ENCODE measurements around the gene CHD3.

CHD3 gene

GRCh38 chr17:7961421-7961820, 72.8 kb downstream of the CHD3 start:
- Histone ChIP-seq H3K4me1 (ENCODE audit: insufficient read depth, low read length, severe bottlenecking) (no peaks in the 10 kb centered on the region), H3K36me3 (ENCODE audit: insufficient read depth, low read length) (no peaks in the 10 kb centered on the region; the same call in 1 of the 2 replicates), H3K9me3 (ENCODE audit: low read length) (no peaks in the 10 kb centered on the region), H3K79me2 (ENCODE audit: insufficient read depth, low read length) (no peaks in the 10 kb centered on the region), H3K9me2 (ENCODE audit: low read depth, low read length) (no peaks in the 10 kb centered on the region), H3K9ac (ENCODE audit: low read length) (no peak overlapping the region), H3F3A (ENCODE audit: insufficient read depth, low read length) (no peaks in the 10 kb centered on the region), H3K4me2 (ENCODE audit: low read length) (no peak overlapping the region), H3K27ac (ENCODE audit: low read depth, low read length, poor library complexity, severe bottlenecking) (no peak overlapping the region), H3K27me3 (ENCODE audit: insufficient read depth, low read length) (no peaks in the 10 kb centered on the region), H2AFZ (ENCODE audit: low read length) (no peak overlapping the region), H3K4me3 (ENCODE audit: low read depth, low read length, poor library complexity, severe bottlenecking) (no peak overlapping the region), H4K20me1 (ENCODE audit: insufficient read depth, low read length) (no peaks in the 10 kb centered on the region)
- TF ChIP-seq CTCF (IDR thresholded peaks at IDR 0.05; ENCODE audit: low read length) (no peak), EZH2 (IDR thresholded peaks at IDR 0.05; ENCODE audit: borderline replicate concordance, low read length) (no peak)

All from OCI-LY1 (cell line).